ENCODE data around the gene PRDM12.

GRCh38 chr9:130627051-130627450 is 37.3 kb upstream of the PRDM12 start:
- TF ChIP-seq GATA2 (IDR thresholded peaks at IDR 0.05; ENCODE audit: low read depth, low read length): no peak
- TF ChIP-seq GATA3 (IDR thresholded peaks at IDR 0.05; ENCODE audit: low read depth, low read length): no peak
